GM19452 (cell line): ENCODE measurements around the gene CYP4F11.
"Not testable (repeated sequence)": the region's sequence is repeated elsewhere in the genome, so short reads cannot be mapped to it uniquely, and the experiment has no call there.

ENCODE experiments used
- ATAC-seq: cut with Tn5 transposase; IDR thresholded peaks from one replicate; pipeline ENCODE4 v1.9.1; 2021; ENCODE audit not compliant: unreplicated experiment

The CYP4F11 gene

GRCh38 chr19:15934332-15935078, at the start of gene CYP4F11:
CYP4F11 (minus strand) TSS chr19:15934529; CDS start chr19:15934408, 121 bp downstream.
- ATAC-seq: no peak

- ATAC-seq: no peak
Observed at GRCh38 chr19:15979293-15979692, 45.0 kb upstream of the CYP4F11 start.

- no peak for ATAC-seq
Observed at GRCh38 chr19:15977690-15978089, 43.4 kb upstream of the CYP4F11 start.

GRCh38 chr19:15976836-15977689, 42.7 kb upstream of the CYP4F11 start:
- ATAC-seq: no peak

GRCh38 chr19:15974856-15975255, 40.5 kb upstream of the CYP4F11 start:
- no peak for ATAC-seq

- ATAC-seq: not testable (repeated sequence)
Observed at GRCh38 chr19:15972043-15972442, 37.7 kb upstream of the CYP4F11 start.

- ATAC-seq: no peak
Observed at GRCh38 chr19:15971224-15971780, 37.0 kb upstream of the CYP4F11 start.

- no peak for ATAC-seq
Observed at GRCh38 chr19:15964231-15964630, 29.9 kb upstream of the CYP4F11 start.

- ATAC-seq: no peak
Observed at GRCh38 chr19:15962319-15962718, 28.0 kb upstream of the CYP4F11 start.

GRCh38 chr19:15954820-15955219, 20.5 kb upstream of the CYP4F11 start:
- no peak for ATAC-seq

GRCh38 chr19:15948223-15949058, 14.1 kb upstream of the CYP4F11 start, which contains the start of gene OR10H4:
OR10H4 (plus strand) TSS chr19:15949008; CDS start chr19:15949008, 0 bp downstream.
- no peak for ATAC-seq

- no peak for ATAC-seq
Observed at GRCh38 chr19:15945301-15945700, 11.0 kb upstream of the CYP4F11 start.

GRCh38 chr19:15944401-15944800, 10.1 kb upstream of the CYP4F11 start:
- no peak for ATAC-seq

- ATAC-seq: no peak
Observed at GRCh38 chr19:15937771-15938170, 3.4 kb upstream of the CYP4F11 start.

GRCh38 chr19:15936950-15937349, 2.6 kb upstream of the CYP4F11 start:
- no peak for ATAC-seq

- ATAC-seq: no peak
Observed at GRCh38 chr19:15936173-15936572, 1.8 kb upstream of the CYP4F11 start.

GRCh38 chr19:15935167-15935702, 906 bp upstream of the CYP4F11 start:
- ATAC-seq: no peak

- ATAC-seq: not testable (repeated sequence)
Observed at GRCh38 chr19:15933761-15934331, 483 bp downstream of the CYP4F11 start.

GRCh38 chr19:15928321-15928720, 6.0 kb downstream of the CYP4F11 start:
- no peak for ATAC-seq

GRCh38 chr19:15926484-15926883, 7.8 kb downstream of the CYP4F11 start:
- ATAC-seq: no peak
